ENCODE data around the gene UBE2F.

DNA sequence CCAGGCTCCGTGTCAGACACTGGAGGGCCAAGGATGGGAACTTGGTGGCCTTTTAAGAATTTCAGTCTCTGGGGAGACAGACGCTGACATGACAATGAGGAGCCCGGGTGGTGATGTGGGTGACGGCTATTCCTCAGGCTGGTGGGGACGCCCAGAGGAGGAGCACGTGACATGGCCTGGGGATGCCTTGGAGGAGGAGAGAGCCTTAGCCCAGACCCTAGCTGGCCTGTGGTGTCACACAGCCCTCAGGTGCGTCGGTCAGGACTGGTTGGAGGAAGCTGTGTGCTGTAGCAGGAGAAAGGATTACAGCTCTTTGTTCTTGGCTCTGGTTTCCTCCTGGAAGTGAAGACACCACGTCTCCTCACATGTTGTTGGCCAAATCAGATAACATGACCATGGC lies 54.0 kb downstream of the UBE2F start:
- TF ChIP-seq, protein P1, sequence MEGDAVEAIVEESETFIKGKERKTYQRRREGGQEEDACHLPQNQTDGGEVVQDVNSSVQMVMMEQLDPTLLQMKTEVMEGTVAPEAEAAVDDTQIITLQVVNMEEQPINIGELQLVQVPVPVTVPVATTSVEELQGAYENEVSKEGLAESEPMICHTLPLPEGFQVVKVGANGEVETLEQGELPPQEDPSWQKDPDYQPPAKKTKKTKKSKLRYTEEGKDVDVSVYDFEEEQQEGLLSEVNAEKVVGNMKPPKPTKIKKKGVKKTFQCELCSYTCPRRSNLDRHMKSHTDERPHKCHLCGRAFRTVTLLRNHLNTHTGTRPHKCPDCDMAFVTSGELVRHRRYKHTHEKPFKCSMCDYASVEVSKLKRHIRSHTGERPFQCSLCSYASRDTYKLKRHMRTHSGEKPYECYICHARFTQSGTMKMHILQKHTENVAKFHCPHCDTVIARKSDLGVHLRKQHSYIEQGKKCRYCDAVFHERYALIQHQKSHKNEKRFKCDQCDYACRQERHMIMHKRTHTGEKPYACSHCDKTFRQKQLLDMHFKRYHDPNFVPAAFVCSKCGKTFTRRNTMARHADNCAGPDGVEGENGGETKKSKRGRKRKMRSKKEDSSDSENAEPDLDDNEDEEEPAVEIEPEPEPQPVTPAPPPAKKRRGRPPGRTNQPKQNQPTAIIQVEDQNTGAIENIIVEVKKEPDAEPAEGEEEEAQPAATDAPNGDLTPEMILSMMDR (IDR thresholded peaks at IDR 0.05) = no peak
- no peak for TF ChIP-seq POLR2A (IDR thresholded peaks at IDR 0.05)
